ENCODE data around the gene CD80.
A peak's percentile ranks its signal among the peaks of the same experiment; 100 is the strongest.

Gene CD80

GRCh38 chr3:119559441-119559963, at the start of gene CD80:
TSS of gene CD80 (minus strand) at chr3:119559614. CDS start at chr3:119557728, 1,886 bp downstream.
- no peak for DNase-seq (ENCODE audit: low read depth)
- peak; percentile 42 for TF ChIP-seq CTCF (conservative IDR thresholded peaks at IDR 0.05; ENCODE audit: low read depth, low read length)
- H3K4me3 ChIP-seq (ENCODE audit: low read length) = no peak within 1 kb of the TSS

- no peak for TF ChIP-seq CTCF (conservative IDR thresholded peaks at IDR 0.05; ENCODE audit: low read depth, low read length)
- DNase-seq (ENCODE audit: low read depth) = no peak
- H3K4me3 ChIP-seq (ENCODE audit: low read length) = no peak overlapping the region
These were observed 49.1 kb upstream of the CD80 start for GRCh38 chr3:119608405-119609000.

GRCh38 chr3:119604878-119605277, 45.5 kb upstream of the CD80 start:
- no peak for DNase-seq (ENCODE audit: low read depth)
- H3K4me3 ChIP-seq (ENCODE audit: low read length) = no peak overlapping the region
- TF ChIP-seq CTCF (conservative IDR thresholded peaks at IDR 0.05; ENCODE audit: low read depth, low read length) = no peak

- DNase-seq (ENCODE audit: low read depth) = no peak
- no peak overlapping the region for H3K4me3 ChIP-seq (ENCODE audit: low read length)
- TF ChIP-seq CTCF (conservative IDR thresholded peaks at IDR 0.05; ENCODE audit: low read depth, low read length) = no peak
These were observed 43.3 kb upstream of the CD80 start for GRCh38 chr3:119602676-119603075.

GRCh38 chr3:119601154-119601553, 41.7 kb upstream of the CD80 start:
- H3K4me3 ChIP-seq (ENCODE audit: low read length) = no peak overlapping the region
- TF ChIP-seq CTCF (conservative IDR thresholded peaks at IDR 0.05; ENCODE audit: low read depth, low read length) = no peak
- DNase-seq (ENCODE audit: low read depth) = no peak

GRCh38 chr3:119600732-119601131, 41.3 kb upstream of the CD80 start:
- TF ChIP-seq CTCF (conservative IDR thresholded peaks at IDR 0.05; ENCODE audit: low read depth, low read length) = peak; percentile 49
- DNase-seq (ENCODE audit: low read depth) = no peak
- H3K4me3 ChIP-seq (ENCODE audit: low read length) = no peak overlapping the region

GRCh38 chr3:119599558-119600174, 40.3 kb upstream of the CD80 start:
- no peak for DNase-seq (ENCODE audit: low read depth)
- TF ChIP-seq CTCF (conservative IDR thresholded peaks at IDR 0.05; ENCODE audit: low read depth, low read length) = no peak
- H3K4me3 ChIP-seq (ENCODE audit: low read length) = no peak overlapping the region

All from retinal pigment epithelial cell (primary cell).